ENCODE measurements around the gene UBE2G2.

GRCh38 chr21:44741921-44742320, 59.7 kb downstream of the UBE2G2 start:
- TF ChIP-seq RAD21 (IDR thresholded peaks at IDR 0.05; ENCODE audit: low read depth) (no peak), FOXM1 (IDR thresholded peaks at IDR 0.05; ENCODE audit: borderline replicate concordance, low read depth) (no peak), EGR1 (IDR thresholded peaks at IDR 0.05) (no peak), TAF1 (IDR thresholded peaks at IDR 0.05; ENCODE audit: low read depth) (no peak), YY1 (IDR thresholded peaks at IDR 0.05; ENCODE audit: low read depth) (no peak), EP300 (IDR thresholded peaks at IDR 0.05; ENCODE audit: borderline replicate concordance) (no peak)

Measured in Ishikawa (cell line).